Lower leg skin (tissue), 4 donors: ENCODE data around the gene AKT3. TPM values are rescaled to one million over a fixed set of nuclear protein-coding genes. Genes with fewer than 3 reads are reported as not detected.

Source experiments
- DNase-seq, 2 donors: peaks; one replicate each; pipeline ENCODE4 v3.0.0-alpha.2; 2019; ENCODE audit warnings: low spot score in 2 of 2
- H3K4me3 ChIP-seq: fragments of 200-600 bp; sonication (generic); 2 replicates; pipeline ENCODE4 v1.5.1; 2017; ENCODE audit warnings: mild to moderate bottlenecking, low read depth; ENCODE audit not compliant: poor library complexity, severe bottlenecking
- CTCF ChIP-seq, 3 donors: fragments of 450-650 bp; IDR thresholded peaks; one replicate each; pipeline ENCODE4 v1.5.1; 2016; ENCODE audit warnings: antibody characterized with exemption in 3 of 3, mild to moderate bottlenecking in 3 of 3, moderate library complexity in 2 of 3
- POLR2A ChIP-seq, 2 donors: fragments of 450-650 bp; IDR thresholded peaks; one replicate each; pipeline ENCODE4 v1.6.1; 2016 to 2017; ENCODE audit warnings: antibody characterized with exemption in 2 of 2, mild to moderate bottlenecking in 1 of 2, moderate library complexity in 1 of 2
- WGBS, 2 donors: methylation state at CpG; one replicate each; pipeline ENCODE4 v1.1.5; 2018; 5-methylcytosine and 5-hydroxymethylcytosine counted together
- intact Hi-C: fragments of 100-400 bp; cut with DNase I; formaldehyde crosslinking; loops from one replicate; pipeline ENCODE4 v1.15.0; 2023; ENCODE audit warnings: low total_unique reads
- total RNA-seq, 4 donors: library from RNA; depleted of rRNA; stranded (reverse); fragments of >200 nt; gene quantifications; one replicate each; pipeline ENCODE4 v1.1.0, GENCODE V29; 2016

AKT3 gene
- 10 to 100 TPM in 2 of 4 donors, 1 to 10 TPM in 2; 7.8 to 16.3 (median 10.4) TPM for total RNA-seq

- intact Hi-C loops, result no loop called here
- DNase-seq, result peak; percentile 74 to 96
- TF ChIP-seq POLR2A (IDR thresholded peaks at IDR 0.05) (no peak), CTCF (IDR thresholded peaks at IDR 0.05) (no peak)
Observed at GRCh38 chr1:243850202-243850451, at the start of gene AKT3. AKT3 (minus strand) TSS chr1:243850243; CDS start chr1:243843170, 7,073 bp downstream.

GRCh38 chr1:243898278-243898677 is 48.2 kb upstream of the AKT3 start:
- intact Hi-C loops, result no loop called here
- WGBS, 2 donors, result 74 to 80% methylated on average over 2 of the region's 2 CpGs
- TF ChIP-seq CTCF (IDR thresholded peaks at IDR 0.05) (no peak), POLR2A (IDR thresholded peaks at IDR 0.05) (no peak)
- no peak overlapping the region for H3K4me3 ChIP-seq
- DNase-seq, result no peak

More at GRCh38 chr1:243850202-243850451, at the start of gene AKT3:
- H3K4me3 ChIP-seq, result peak within 1 kb of the TSS; percentile 68
- 10% methylated on average over 2 of the region's 32 CpGs; no CpG with 5 or more reads in 1 of the 2 donors for WGBS, 2 donors

- no peak for DNase-seq
- 64 to 65% methylated on average over 2 of the region's 2 CpGs for WGBS, 2 donors
- TF ChIP-seq CTCF (IDR thresholded peaks at IDR 0.05) (no peak), POLR2A (IDR thresholded peaks at IDR 0.05) (no peak)
- H3K4me3 ChIP-seq, result no peak overlapping the region
- intact Hi-C loops, result no loop called here
Observed at GRCh38 chr1:243896313-243896712, 46.3 kb upstream of the AKT3 start.

GRCh38 chr1:243892456-243892855 is 42.4 kb upstream of the AKT3 start:
- intact Hi-C loops, result no loop called here
- DNase-seq, result no peak
- no peak overlapping the region for H3K4me3 ChIP-seq
- WGBS, 2 donors, result 62 to 75% methylated on average over 3 of the region's 3 CpGs
- no peak for TF ChIP-seq CTCF (IDR thresholded peaks at IDR 0.05)
- no peak for TF ChIP-seq POLR2A (IDR thresholded peaks at IDR 0.05)

- whole genome bisulfite sequencing, 2 donors, result 40 to 64% methylated on average over 2 of the region's 2 CpGs
Observed at GRCh38 chr1:243890576-243890975, 40.5 kb upstream of the AKT3 start.

More at GRCh38 chr1:243890576-243890975, 40.5 kb upstream of the AKT3 start:
- DNase-seq, result no peak
- intact Hi-C loops, result no loop called here
- H3K4me3 ChIP-seq, result no peak overlapping the region
- no peak for TF ChIP-seq POLR2A (IDR thresholded peaks at IDR 0.05)
- TF ChIP-seq CTCF (IDR thresholded peaks at IDR 0.05), result no peak
